HG03575 (cell line): ENCODE results near the gene TBC1D22A.
"Not testable (repeated sequence)": the region's sequence is repeated elsewhere in the genome, so short reads cannot be mapped to it uniquely, and the experiment has no call there.

ENCODE experiments used
- ATAC-seq: cut with Tn5 transposase; IDR thresholded peaks from one replicate; pipeline ENCODE4 v1.9.1; 2021; ENCODE audit not compliant: unreplicated experiment, insufficient number of reproducible peaks, low FRiP score; ENCODE audit errors: extremely low read depth

TBC1D22A gene

DNA sequence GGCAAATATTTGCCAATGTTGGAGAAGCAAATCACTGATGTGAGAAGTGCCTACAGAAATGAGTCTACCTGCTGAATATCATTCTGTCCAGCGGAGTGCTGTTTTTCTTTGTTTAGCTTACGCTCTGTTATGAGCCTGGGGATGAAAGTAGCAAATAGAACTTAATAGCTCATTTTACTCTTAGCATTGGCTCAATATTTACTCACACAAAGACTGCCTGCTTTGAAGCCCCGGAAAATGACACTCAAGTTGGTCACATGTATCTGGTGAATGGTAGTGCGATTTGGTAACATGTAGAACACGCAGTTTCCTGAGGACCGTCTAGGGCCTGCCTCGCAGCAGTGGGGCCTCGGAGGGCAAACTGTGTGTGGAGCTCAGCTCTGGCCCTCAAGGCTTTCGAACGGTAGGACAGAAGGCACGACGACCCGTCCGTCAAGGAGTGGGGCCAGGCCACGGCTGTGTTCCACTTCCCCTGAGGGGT is 38.9 kb downstream of the TBC1D22A start:
- no peak for ATAC-seq

DNA sequence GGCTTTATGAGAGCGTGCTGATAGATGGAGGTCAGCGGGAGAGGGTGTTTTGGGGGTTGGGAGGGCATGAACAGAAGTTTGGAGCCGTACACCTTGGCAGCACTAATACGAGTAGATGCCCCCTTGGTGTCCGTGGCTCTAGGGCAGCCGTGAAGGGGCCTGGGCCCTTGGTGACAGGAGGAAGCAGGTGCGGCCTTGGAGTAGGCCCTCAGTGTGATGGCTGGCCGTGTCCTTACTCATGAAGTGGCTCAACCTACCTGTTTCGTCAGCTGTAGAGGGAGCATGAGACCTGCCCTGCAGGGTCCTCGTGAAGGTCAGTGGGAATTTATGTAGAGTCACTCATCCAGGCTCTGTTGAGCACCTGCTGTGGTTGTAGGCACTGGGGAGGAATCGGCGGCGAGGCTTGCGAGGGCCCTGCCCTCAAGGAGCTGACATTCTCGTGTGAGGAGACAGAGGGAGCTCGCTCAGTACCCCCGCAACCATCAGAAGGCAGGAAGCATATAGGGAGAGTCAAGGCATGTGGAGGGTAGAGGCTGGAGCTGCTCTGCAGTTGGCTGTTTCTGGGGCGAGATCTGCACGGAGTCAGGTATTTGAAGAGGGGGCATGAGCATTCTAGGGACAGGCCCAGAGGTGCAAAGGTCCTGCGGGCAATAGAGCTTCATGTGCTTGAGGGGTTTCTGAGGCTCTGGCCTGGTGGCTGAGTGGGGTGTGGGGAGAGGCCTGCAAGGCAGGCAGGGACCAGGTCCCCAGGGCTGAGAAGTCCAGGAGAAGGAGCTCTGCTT is 39.6 kb downstream of the TBC1D22A start:
- no peak for ATAC-seq

GRCh38 chr22:46802608-46803027 is 40.2 kb downstream of the TBC1D22A start:
- no peak for ATAC-seq

DNA sequence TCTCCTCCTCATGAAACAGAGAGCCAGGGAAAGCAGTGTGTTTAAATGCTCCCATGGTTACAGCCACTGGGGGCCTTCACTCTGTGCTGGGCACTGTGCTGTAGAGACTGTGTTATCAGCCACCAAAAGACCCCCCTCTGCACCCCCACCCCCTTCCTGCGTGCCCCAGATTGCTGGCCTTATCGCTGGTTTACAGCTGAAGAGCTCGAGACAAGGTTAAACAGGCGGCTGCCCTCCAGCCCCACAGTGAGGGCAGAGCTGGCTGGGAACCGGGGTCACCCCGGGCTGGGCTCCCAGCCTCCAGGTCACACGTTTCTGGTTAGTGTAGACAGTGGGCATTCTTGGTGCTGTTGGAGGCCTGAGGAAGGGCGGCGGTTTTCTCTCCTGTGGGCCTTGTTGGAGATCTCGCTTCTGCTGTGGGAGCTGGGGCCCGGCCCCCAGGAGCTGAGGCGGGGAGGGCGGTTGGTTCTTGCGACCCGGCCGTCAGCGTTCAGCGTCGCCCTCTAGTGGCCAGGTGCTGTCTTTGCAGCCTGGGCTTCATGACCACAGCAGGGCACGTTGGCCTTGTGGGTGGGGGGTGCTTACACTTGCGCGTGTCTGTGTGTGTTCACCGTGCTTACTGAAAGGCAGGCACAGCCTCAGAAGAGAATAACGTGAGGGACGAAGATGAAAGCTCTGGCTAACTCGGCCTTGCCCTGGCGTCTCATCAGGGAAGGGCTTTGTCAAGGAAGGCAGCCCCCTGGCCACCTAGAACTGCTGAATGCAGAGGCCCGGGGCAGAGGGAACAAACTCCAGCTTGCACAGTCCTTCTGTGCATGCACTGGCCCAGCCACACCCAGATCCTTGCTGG is 40.8 kb downstream of the TBC1D22A start:
- no peak for ATAC-seq

GRCh38 chr22:46803936-46804335 is 41.5 kb downstream of the TBC1D22A start:
- ATAC-seq = no peak

- no peak for ATAC-seq
These were observed 44.3 kb downstream of the TBC1D22A start for GRCh38 chr22:46806794-46807193.

GRCh38 chr22:46807458-46807857 is 45.0 kb downstream of the TBC1D22A start:
- ATAC-seq = no peak

- no peak for ATAC-seq
These were observed 46.9 kb downstream of the TBC1D22A start for GRCh38 chr22:46809153-46809885.

- no peak for ATAC-seq
These were observed 48.7 kb downstream of the TBC1D22A start for GRCh38 chr22:46810856-46811786.

DNA sequence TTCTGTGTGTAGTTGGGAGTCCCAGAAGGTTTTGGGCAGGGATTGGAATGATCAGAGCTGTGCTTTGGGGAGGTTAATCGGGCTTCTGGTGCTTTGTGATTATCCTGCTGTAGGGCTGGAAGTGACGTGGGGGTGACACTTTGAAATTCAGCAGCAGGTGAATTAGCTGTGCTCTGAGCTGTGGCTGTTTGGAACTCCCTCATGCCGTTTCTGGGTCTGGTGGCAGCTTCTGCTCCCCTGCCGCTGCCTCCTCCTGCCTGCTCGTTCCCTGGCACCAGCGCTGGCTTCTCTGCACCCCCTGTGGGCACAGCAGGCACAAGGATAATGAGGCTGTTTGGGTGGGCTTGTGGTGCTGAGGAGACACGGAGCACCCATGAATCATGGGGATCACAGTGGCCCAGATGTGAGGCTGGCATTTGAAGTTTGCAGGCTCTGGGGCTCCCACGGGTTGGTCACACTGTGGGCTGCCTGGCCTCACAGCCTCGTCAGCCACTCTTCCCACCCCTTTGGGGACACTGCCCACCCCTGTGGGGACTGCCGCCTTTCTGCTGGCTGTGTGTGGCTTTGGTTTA is 49.7 kb downstream of the TBC1D22A start:
- ATAC-seq = no peak

GRCh38 chr22:46812788-46813187 is 50.3 kb downstream of the TBC1D22A start:
- no peak for ATAC-seq

GRCh38 chr22:46813816-46814597 is 51.6 kb downstream of the TBC1D22A start:
- ATAC-seq = no peak

- ATAC-seq = no peak
These were observed 52.7 kb downstream of the TBC1D22A start for GRCh38 chr22:46815132-46815531.

GRCh38 chr22:46815559-46815895 is 53.1 kb downstream of the TBC1D22A start:
- ATAC-seq = no peak

- no peak for ATAC-seq
These were observed 53.7 kb downstream of the TBC1D22A start for GRCh38 chr22:46815896-46816731.

GRCh38 chr22:46817390-46817789 is 54.9 kb downstream of the TBC1D22A start:
- ATAC-seq = not testable (repeated sequence)

- ATAC-seq = no peak
These were observed 60.8 kb downstream of the TBC1D22A start for GRCh38 chr22:46823248-46823647.
